CMK (cell line): ENCODE data around the gene GGA3.
"Not testable (repeated sequence)": the region's sequence is repeated elsewhere in the genome, so short reads cannot be mapped to it uniquely, and the experiment has no call there.

Experiments used
- DNase-seq: peaks from one replicate; pipeline ENCODE4 v3.0.0-alpha.2; 2010; ENCODE audit warnings: low read depth

Gene GGA3

GRCh38 chr17:75272848-75273184, 11.4 kb upstream of the GGA3 start:
- DNase-seq, result no peak

GRCh38 chr17:75271955-75272847, 10.8 kb upstream of the GGA3 start:
- no peak for DNase-seq

- DNase-seq, result no peak
Measured at GRCh38 chr17:75271233-75271954, 10.0 kb upstream of the GGA3 start.

- no peak for DNase-seq
Measured at GRCh38 chr17:75270966-75271232, 9.5 kb upstream of the GGA3 start, which contains the start of gene MIF4GD. TSS of gene MIF4GD (minus strand) at chr17:75271231. CDS start at chr17:75270195, 1,036 bp downstream.

- DNase-seq, result no peak
Measured at GRCh38 chr17:75270218-75270965, 9.0 kb upstream of the GGA3 start.

- DNase-seq, result no peak
Measured at GRCh38 chr17:75269844-75270217, 8.4 kb upstream of the GGA3 start.

GRCh38 chr17:75267411-75268232, 6.2 kb upstream of the GGA3 start:
- no peak for DNase-seq

- DNase-seq, result no peak
Measured at GRCh38 chr17:75267153-75267410, 5.7 kb upstream of the GGA3 start.

- no peak for DNase-seq
Measured at GRCh38 chr17:75266316-75267152, 5.1 kb upstream of the GGA3 start.

GRCh38 chr17:75265614-75266315, 4.4 kb upstream of the GGA3 start:
- no peak for DNase-seq

- DNase-seq, result no peak
Measured at GRCh38 chr17:75263055-75263454, 1.6 kb upstream of the GGA3 start.

GRCh38 chr17:75262112-75262606, 753 bp upstream of the GGA3 start:
- no peak for DNase-seq

- no peak for DNase-seq
Measured at GRCh38 chr17:75260641-75261335, 618 bp downstream of the GGA3 start.

- not testable (repeated sequence) for DNase-seq
Measured at GRCh38 chr17:75257228-75257627, 4.2 kb downstream of the GGA3 start.

GRCh38 chr17:75255954-75256698, 5.3 kb downstream of the GGA3 start:
- DNase-seq, result not testable (repeated sequence)

- no peak for DNase-seq
Measured at GRCh38 chr17:75252039-75252816, 9.2 kb downstream of the GGA3 start.

GRCh38 chr17:75250009-75250471, 11.4 kb downstream of the GGA3 start:
- DNase-seq, result no peak

GRCh38 chr17:75249564-75249963, 11.8 kb downstream of the GGA3 start:
- DNase-seq, result no peak
